SU-DHL-6 (cell line): ENCODE measurements around the gene INKA2.

Source experiments
- EZH2phosphoT487 ChIP-seq: fragments of 200-600 bp; sonication (generic), shearing (Covaris generic); conservative IDR thresholded peaks from 2 replicates; pipeline ENCODE4 v1.6.1; 2018; ENCODE audit warnings: mild to moderate bottlenecking, antibody characterized with exemption, low read length, moderate library complexity, mixed read lengths
- TF ChIP-seq, protein P1 (sequence below): fragments of 200-600 bp; sonication (generic); IDR thresholded peaks from one replicate; pipeline ENCODE4 v1.5.1; 2017; ENCODE audit warnings: antibody characterized with exemption, mild to moderate bottlenecking, low read length, moderate library complexity; ENCODE audit not compliant: insufficient read depth, poor library complexity, severe bottlenecking

DNA sequence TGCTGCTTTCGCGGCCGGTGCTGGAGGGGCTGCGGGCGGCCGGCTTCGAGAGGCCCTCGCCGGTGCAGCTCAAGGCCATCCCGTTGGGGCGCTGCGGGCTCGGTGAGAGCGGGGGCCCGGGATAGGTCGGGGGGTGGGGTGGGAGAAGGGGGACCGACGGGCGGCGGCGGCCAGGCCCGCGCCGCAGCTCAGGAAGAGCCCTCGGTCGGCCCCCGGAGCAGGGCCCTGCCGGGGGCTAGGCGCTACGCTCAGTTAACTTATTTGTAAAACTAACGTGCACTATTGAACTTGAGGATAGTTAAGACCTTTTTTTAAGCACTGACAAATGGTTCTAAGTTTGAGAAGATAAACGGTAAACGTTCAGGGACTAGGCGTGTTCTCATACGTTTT is 16.9 kb upstream of the INKA2 start:
- TF ChIP-seq, protein P1, sequence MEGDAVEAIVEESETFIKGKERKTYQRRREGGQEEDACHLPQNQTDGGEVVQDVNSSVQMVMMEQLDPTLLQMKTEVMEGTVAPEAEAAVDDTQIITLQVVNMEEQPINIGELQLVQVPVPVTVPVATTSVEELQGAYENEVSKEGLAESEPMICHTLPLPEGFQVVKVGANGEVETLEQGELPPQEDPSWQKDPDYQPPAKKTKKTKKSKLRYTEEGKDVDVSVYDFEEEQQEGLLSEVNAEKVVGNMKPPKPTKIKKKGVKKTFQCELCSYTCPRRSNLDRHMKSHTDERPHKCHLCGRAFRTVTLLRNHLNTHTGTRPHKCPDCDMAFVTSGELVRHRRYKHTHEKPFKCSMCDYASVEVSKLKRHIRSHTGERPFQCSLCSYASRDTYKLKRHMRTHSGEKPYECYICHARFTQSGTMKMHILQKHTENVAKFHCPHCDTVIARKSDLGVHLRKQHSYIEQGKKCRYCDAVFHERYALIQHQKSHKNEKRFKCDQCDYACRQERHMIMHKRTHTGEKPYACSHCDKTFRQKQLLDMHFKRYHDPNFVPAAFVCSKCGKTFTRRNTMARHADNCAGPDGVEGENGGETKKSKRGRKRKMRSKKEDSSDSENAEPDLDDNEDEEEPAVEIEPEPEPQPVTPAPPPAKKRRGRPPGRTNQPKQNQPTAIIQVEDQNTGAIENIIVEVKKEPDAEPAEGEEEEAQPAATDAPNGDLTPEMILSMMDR = no peak
- no peak for TF ChIP-seq EZH2phosphoT487
